Measurements from ENCODE around the gene SPRN.

Gene SPRN

DNA sequence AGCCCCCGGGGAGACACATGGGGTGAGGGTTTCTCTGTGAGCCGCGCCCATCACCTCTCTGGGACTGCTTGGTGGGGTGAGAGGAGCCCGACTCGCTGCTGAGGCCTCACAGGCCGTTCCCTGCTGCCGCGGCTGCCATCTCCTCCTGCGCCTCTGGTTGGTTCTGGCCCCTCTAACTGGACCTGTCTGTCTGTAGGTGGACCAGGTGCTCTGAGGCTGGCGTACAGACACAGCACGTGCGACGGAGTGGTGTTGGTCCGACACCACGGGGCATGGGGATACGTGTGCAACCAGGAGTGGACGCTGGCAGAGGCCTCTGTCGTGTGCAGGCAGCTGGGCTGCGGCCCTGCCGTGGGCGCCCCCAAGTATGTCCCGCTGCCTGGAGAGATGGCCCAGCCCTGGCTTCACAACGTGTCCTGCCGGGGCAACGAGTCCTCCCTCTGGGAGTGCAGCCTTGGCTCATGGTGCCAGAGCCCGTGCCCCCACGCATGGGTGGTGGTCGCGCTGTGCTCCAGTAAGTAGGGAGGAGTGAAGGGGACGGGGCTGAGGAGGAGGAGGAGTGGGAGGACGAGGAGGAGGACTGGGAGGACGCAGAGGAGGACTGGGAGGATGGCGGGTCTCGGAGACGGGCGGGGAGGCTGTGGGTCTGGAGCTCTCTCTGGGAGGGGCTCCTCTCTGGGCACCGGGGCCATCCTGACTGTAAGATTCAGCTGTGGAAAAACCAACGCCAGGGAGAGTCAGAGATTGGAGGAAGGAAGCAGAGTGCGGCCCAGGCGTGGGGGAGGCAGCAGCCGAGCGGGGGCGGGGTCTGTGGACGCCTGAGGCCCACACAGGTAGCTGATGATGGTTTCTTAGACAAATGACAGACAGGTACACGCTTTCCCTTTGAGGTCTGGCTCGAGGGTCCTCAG is 31.9 kb upstream of the SPRN start:
- ChIA-PET CTCF (interaction anchor here (1.4 to 2.9 kb wide), 2 partner anchors 18 to 127 kb away, joined by 3 to 11 read pairs; no protein-coding TSS in a partner anchor), POLR2A (no interaction called here)
- H3K4me3 ChIP-seq (ENCODE audit: low read depth, low read length), result no peak overlapping the region
- DNase-seq (ENCODE audit: low read depth, low spot score), result no peak
- TF ChIP-seq, protein P1, sequence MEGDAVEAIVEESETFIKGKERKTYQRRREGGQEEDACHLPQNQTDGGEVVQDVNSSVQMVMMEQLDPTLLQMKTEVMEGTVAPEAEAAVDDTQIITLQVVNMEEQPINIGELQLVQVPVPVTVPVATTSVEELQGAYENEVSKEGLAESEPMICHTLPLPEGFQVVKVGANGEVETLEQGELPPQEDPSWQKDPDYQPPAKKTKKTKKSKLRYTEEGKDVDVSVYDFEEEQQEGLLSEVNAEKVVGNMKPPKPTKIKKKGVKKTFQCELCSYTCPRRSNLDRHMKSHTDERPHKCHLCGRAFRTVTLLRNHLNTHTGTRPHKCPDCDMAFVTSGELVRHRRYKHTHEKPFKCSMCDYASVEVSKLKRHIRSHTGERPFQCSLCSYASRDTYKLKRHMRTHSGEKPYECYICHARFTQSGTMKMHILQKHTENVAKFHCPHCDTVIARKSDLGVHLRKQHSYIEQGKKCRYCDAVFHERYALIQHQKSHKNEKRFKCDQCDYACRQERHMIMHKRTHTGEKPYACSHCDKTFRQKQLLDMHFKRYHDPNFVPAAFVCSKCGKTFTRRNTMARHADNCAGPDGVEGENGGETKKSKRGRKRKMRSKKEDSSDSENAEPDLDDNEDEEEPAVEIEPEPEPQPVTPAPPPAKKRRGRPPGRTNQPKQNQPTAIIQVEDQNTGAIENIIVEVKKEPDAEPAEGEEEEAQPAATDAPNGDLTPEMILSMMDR (IDR thresholded peaks at IDR 0.05; ENCODE audit: insufficient read depth, low read length, missing control alignments), result no peak

DNA sequence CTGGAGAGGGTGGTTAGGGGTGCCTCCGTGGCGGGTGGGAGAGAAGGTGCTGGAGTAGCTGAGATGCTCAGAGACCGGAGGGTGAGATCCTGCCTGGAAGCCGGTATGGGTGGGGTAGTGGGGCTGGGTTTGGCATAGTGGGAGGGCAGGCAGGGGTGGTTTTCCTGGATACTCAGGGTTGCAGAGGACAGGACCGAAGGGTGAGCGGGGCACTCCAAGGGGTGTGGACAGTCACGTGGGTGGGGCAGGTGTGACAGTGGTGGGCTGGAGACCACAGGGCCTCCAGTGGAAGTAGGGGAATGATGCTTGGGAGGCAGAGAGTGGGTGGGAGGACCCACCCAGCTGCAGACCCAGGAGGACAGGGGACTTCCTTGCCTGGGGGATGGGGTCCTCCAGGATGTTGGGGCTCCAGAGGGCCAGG is 31.2 kb upstream of the SPRN start:
- no peak for DNase-seq (ENCODE audit: low read depth, low spot score)
- ChIA-PET POLR2A (no interaction called here), CTCF (no interaction called here)
- H3K4me3 ChIP-seq (ENCODE audit: low read depth, low read length), result no peak overlapping the region
- TF ChIP-seq, protein P1 (IDR thresholded peaks at IDR 0.05; ENCODE audit: insufficient read depth, low read length, missing control alignments), result no peak

DNA sequence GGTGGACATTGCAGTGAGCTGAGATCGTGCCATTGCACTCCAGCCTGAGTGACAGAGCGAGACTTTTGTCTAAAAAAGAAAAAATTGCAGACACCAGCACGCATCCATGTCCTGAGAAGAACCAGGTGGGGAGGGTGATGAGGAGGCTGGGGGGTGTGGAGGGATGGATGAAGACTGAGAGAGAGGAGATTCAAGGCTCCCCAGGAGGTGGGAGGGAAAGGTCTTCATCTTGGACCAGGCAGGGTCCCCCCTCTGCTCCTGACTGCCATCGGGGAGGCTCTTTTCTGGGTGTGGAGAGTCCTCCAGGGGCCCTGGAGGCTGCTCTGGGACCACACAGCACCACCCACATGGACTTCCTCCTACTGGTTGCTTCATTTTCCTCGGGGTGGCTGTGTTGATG is 30.8 kb upstream of the SPRN start:
- H3K4me3 ChIP-seq (ENCODE audit: low read depth, low read length), result no peak overlapping the region
- no peak for DNase-seq (ENCODE audit: low read depth, low spot score)
- TF ChIP-seq, protein P1 (IDR thresholded peaks at IDR 0.05; ENCODE audit: insufficient read depth, low read length, missing control alignments), result no peak
- POLR2A ChIA-PET, result no interaction called here
- CTCF ChIA-PET, result no interaction called here

DNA sequence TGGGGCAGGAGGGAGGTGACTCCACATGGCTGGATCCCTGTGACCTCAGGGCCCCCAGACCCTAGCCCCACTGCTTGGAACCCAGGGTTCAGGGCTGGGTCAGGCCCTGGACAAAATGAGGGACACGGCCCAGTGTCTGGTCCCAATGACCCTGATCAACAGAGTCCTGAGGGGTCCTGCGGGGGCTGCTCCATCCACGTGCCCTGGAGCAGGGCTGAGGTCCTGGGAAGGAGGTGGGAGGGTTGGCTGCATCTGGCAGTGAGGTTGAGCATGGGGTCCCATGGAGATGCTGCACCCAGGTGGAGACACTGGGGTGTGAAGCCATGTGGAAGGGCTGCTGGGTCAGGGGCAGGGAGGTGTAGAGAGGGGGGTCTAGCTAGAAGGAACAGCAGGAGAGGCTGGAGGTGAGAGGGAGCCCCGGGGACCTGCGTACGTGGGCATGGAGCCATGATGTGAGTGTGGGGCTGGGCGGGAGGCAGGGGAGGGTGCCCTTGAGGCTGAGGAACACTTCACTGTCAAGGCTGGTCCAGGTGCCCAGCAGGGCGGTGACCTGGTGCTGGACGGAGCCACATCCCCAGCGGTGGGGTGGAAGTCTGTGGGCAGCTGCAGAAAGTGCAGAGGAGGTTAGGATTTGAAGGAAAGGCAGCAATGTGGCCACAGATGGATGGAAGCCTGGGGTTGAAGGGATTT is 29.9 kb upstream of the SPRN start:
- no peak for DNase-seq (ENCODE audit: low read depth, low spot score)
- no peak overlapping the region for H3K4me3 ChIP-seq (ENCODE audit: low read depth, low read length)
- ChIA-PET CTCF (interaction anchor here (1.1 kb wide), 1 partner anchor 8 kb away, joined by 3 read pairs; no protein-coding TSS in a partner anchor), POLR2A (no interaction called here)
- TF ChIP-seq, protein P1 (IDR thresholded peaks at IDR 0.05; ENCODE audit: insufficient read depth, low read length, missing control alignments), result no peak

DNA sequence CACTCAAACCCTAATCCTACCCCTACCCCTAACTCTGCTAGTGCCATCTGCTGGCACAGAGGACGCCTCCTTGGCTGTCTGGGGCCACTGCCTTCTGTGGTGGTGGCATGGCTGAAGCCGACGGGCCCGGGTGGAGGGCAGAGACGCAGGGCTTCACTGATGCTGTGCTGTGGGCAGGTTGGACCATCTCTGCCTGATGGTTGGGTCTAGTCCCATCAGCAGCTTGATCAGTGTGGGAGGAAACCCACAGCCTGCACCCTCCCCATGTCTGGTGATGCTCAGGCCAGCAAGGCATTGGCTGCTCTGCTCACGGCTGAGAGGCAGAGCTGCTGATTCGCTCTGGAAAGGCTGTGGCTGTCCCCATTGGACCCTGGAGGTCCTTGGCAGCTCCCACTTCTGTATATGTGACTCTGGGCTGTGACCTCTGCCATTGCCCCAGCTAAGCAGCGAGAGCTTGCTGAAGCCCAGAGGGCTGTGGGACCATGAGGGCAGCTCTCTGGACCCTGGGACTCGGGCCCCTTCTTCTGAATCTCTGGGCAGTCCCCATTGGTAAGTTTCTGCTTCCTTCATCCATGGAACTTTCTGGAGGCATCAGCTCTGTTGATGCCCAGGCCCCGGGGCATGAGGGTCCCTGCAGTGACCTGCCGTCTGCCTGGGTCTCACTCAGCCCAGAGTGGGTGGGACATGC is 29.2 kb upstream of the SPRN start, which contains the start of gene SCART1:
Gene SCART1, plus strand, starts transcription at position 430 of the 688 bp plus-strand sequence. Its CDS starts 53 bp downstream, at position 483.
- CTCF ChIA-PET, result interaction anchor here (1.1 to 3.4 kb wide), 2 partner anchors 9 to 124 kb away, joined by 3 to 12 read pairs; no protein-coding TSS in a partner anchor

More for the DNA sequence above, 29.2 kb upstream of the SPRN start, which contains the start of gene SCART1:
- TF ChIP-seq, protein P1 (IDR thresholded peaks at IDR 0.05; ENCODE audit: insufficient read depth, low read length, missing control alignments), result no peak
- POLR2A ChIA-PET, result no interaction called here
- H3K4me3 ChIP-seq (ENCODE audit: low read depth, low read length), result no peak within 1 kb of the TSS
- no peak for DNase-seq (ENCODE audit: low read depth, low spot score)

All from AG04449 (cell line).